ENCODE data around the gene CBARP. TPM values are rescaled to one million over a fixed set of nuclear protein-coding genes. Genes with fewer than 3 reads are reported as not detected.

The CBARP gene
- polyA plus RNA-seq, 3 donors, result not detected

- intact Hi-C loops (cut with micrococcal nuclease), result no loop called here
- TF ChIP-seq CTCF (IDR thresholded peaks at IDR 0.05), result no peak
- no peaks in the 10 kb centered on the region for H3K79me2 ChIP-seq (ENCODE audit: insufficient read depth, low read length)
- no peaks in the 10 kb centered on the region for H3K9me3 ChIP-seq (replicated peaks in 1 of 2; ENCODE audit: control insufficient read depth in 1 of 2, insufficient read depth in 1 of 2, low read length in 2 of 2)
- H4K20me1 ChIP-seq (ENCODE audit: insufficient read depth, low read length), result peaks cover 23% of the 10 kb centered on the region
- Mint-ChIP-seq H3K4me1 (peaks cover 6% of the 10 kb centered on the region), H3K27me3 (ENCODE audit: low read depth in 3 of 3) (peaks cover 4 to 7% (median 5%) of the 10 kb centered on the region in 3 donors), H3K9me3 (peaks cover 0 to 10% (median 3%) of the 10 kb centered on the region in 7 donors), H3K36me3 (peaks cover 5 to 14% of the 10 kb centered on the region in 2 donors), H3K4me3 (no peak overlapping the region), H3K27ac (no peak overlapping the region)
- no peaks in the 10 kb centered on the region for H3K27me3 ChIP-seq (ENCODE audit: control insufficient read depth in 2 of 2, insufficient read depth in 2 of 2, low read length in 2 of 2)
- no peaks in the 10 kb centered on the region for H3K4me1 ChIP-seq (ENCODE audit: control insufficient read depth in 1 of 2, insufficient read depth in 2 of 2, low read length in 2 of 2)
- DNase-seq, result no peak
- H3K9ac ChIP-seq (ENCODE audit: insufficient read depth, low read length, poor library complexity, severe bottlenecking), result no peak overlapping the region
- H3K27ac ChIP-seq (ENCODE audit: low read depth in 1 of 2, low read length in 2 of 2), result no peak overlapping the region
- no peak overlapping the region for H3K4me2 ChIP-seq (replicated peaks; ENCODE audit: extremely low read depth, low read length, poor library complexity, severe bottlenecking)
- WGBS (ENCODE audit: insufficient coverage), result 97% methylated on average over 149 of the region's 158 CpGs
- H2AFZ ChIP-seq (ENCODE audit: insufficient read depth, low read depth, low read length, poor library complexity, severe bottlenecking), result no peak overlapping the region
- peaks cover 17 to 34% of the 10 kb centered on the region in 2 donors for H3K36me3 ChIP-seq (replicated peaks in 1 of 2; ENCODE audit: control insufficient read depth in 1 of 2, insufficient read depth in 2 of 2, low read length in 2 of 2)
- no peak overlapping the region for H3K4me3 ChIP-seq (replicated peaks in 1 of 3; ENCODE audit: low read depth in 2 of 3, low read length in 3 of 3)
Observed at GRCh38 chr19:1229056-1229923, 8.5 kb downstream of the CBARP start.

GRCh38 chr19:1228161-1228957 lies 9.4 kb downstream of the CBARP start:
- Mint-ChIP-seq H3K36me3 (peaks cover 9 to 21% of the 10 kb centered on the region in 2 donors), H3K27ac (no peak overlapping the region), H3K4me3 (no peak overlapping the region), H3K27me3 (ENCODE audit: low read depth in 3 of 3) (peaks cover 0 to 5% (median 4%) of the 10 kb centered on the region in 3 donors), H3K4me1 (peaks cover 6% of the 10 kb centered on the region), H3K9me3 (peaks cover 0 to 10% (median 3%) of the 10 kb centered on the region in 7 donors)
- H3K36me3 ChIP-seq (replicated peaks in 1 of 2; ENCODE audit: control insufficient read depth in 1 of 2, insufficient read depth in 2 of 2, low read length in 2 of 2), result peaks cover 21 to 43% of the 10 kb centered on the region in 2 donors
- no peaks in the 10 kb centered on the region for H3K27me3 ChIP-seq (ENCODE audit: control insufficient read depth in 2 of 2, insufficient read depth in 2 of 2, low read length in 2 of 2)
- no peaks in the 10 kb centered on the region for H3K79me2 ChIP-seq (ENCODE audit: insufficient read depth, low read length)
- H4K20me1 ChIP-seq (ENCODE audit: insufficient read depth, low read length), result peaks cover 32% of the 10 kb centered on the region
- 97% methylated on average over 66 of the region's 100 CpGs for WGBS (ENCODE audit: insufficient coverage)
- DNase-seq, result no peak
- no peaks in the 10 kb centered on the region for H3K9me3 ChIP-seq (replicated peaks in 1 of 2; ENCODE audit: control insufficient read depth in 1 of 2, insufficient read depth in 1 of 2, low read length in 2 of 2)
- intact Hi-C loops (cut with micrococcal nuclease), result no loop called here
- H3K4me1 ChIP-seq (ENCODE audit: control insufficient read depth in 1 of 2, insufficient read depth in 2 of 2, low read length in 2 of 2), result no peaks in the 10 kb centered on the region
- TF ChIP-seq CTCF (IDR thresholded peaks at IDR 0.05), result no peak
- H3K4me3 ChIP-seq (replicated peaks in 1 of 3; ENCODE audit: low read depth in 2 of 3, low read length in 3 of 3), result no peak overlapping the region
- no peak overlapping the region for H2AFZ ChIP-seq (ENCODE audit: insufficient read depth, low read depth, low read length, poor library complexity, severe bottlenecking)
- H3K9ac ChIP-seq (ENCODE audit: insufficient read depth, low read length, poor library complexity, severe bottlenecking), result no peak overlapping the region
- no peak overlapping the region for H3K4me2 ChIP-seq (replicated peaks; ENCODE audit: extremely low read depth, low read length, poor library complexity, severe bottlenecking)
- H3K27ac ChIP-seq (ENCODE audit: low read depth in 1 of 2, low read length in 2 of 2), result no peak overlapping the region
